Measurements from ENCODE around the gene KIF17.

KIF17 gene

DNA sequence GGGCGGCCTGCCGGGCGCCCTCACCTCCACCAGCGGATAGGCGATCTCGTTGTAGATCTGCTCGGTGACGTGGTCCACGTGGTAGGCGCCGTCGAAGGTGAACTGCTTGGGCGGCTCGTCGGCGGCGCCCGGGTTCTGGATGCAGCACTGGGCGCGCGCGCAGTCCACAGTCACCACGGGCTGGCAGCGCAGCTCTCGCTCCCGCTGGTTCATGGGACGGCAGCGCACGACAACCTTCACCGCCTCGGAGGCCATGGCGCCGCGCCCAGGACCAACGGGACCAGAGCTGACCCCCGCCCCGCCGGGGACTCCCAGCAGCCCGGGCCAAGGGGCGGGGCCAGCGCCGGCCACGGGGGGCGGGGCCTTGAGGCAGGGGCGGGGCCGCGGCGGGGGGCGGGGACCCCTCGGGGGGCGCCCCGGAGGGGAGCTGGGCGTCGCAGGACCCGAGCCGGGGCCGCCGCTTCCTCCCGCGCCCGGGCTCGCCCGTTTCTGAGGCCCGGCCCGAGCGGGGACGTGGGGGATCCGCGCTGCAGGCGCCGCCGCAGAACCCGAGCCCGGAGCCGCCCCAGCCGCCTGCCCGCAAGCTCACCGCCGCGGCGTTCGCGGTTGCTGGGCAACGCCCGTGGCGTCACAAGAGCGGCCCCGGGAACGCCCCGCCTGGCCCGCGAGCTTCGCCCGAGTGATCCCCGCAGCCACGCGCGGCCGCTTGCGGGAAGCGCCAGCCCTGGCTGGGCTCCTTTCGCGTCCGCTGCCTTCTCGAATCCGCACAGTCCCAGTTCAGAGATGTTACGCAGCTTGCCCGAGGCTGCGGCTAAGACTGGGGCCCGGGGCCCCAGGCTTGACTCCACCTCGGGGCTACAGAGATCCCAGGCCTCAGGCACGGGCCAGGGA lies at the start of gene KIF17:
Gene KIF17, minus strand, starts transcription at position 556 of the 891 bp plus-strand sequence. Its CDS starts 301 bp downstream, at position 255.
- DNase-seq = peak; percentile 68

GRCh38 chr1:20767271-20767670 lies 49.5 kb upstream of the KIF17 start:
- DNase-seq = no peak

- no peak for DNase-seq
Measured at GRCh38 chr1:20763417-20763816, 45.6 kb upstream of the KIF17 start.

DNA sequence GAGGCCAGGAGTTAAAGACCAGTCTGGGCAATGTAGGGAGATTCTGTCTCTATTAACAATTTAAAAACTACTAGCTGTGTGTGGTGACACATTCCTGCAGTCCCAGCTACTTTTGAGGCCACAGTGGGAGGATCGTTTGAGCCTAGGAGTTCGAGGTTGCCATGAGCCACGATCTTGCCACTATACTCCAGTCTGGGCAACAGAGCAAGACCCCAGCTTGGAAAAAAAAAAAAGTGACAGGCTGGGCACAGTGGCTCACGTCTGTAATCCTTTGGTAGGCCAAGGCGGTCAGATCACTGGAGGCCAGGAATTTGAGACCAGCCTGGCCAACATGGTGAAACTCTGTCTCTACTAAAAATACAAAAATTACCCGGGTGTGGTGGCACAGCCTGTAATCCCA lies 42.5 kb upstream of the KIF17 start:
- no peak for DNase-seq

DNA sequence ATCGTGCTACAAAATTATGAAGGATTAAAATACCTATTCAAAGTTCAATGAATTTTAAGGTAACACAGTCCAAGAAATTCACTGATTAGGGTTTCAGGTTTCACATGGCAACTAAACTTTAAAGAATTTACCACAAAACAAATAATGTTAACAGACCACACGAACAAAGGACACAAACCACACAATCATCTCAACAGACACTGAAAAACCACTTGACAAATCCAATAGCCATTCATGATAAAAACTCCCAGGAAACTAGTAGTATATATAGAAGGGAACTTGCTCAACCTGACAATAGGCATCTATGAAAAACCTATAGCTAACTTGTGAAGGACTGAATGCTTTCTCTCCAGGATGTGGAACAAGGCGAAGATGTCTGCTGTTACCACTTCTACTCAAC lies 35.8 kb upstream of the KIF17 start:
- DNase-seq = peak; percentile 18

DNA sequence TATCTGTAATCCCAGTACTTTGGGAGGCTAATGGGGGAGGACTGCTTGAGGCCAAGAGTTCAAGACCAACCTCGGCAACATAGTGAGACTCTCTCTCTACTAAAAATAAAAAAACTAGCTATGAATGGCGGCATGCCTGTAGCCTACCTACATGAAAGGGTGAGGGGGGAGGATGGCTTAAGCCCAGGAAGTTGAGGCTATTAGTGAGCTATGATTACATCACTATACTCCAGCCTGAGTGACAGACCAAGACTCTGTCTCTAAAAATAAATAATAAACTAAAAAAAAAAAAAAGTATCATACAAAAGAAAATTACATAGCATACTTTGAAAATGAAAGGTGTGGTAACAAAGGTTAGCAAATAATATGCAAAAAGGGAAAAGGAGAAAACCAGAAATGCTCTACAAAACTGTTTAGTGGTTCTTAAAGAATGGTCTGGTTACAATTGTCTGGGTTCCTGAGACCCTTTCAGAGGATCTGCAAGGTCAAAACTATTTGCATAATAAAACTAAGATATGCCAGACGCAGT lies 33.7 kb upstream of the KIF17 start:
- no peak for DNase-seq

- DNase-seq = no peak
Measured at GRCh38 chr1:20742671-20743070, 24.9 kb upstream of the KIF17 start.

DNA sequence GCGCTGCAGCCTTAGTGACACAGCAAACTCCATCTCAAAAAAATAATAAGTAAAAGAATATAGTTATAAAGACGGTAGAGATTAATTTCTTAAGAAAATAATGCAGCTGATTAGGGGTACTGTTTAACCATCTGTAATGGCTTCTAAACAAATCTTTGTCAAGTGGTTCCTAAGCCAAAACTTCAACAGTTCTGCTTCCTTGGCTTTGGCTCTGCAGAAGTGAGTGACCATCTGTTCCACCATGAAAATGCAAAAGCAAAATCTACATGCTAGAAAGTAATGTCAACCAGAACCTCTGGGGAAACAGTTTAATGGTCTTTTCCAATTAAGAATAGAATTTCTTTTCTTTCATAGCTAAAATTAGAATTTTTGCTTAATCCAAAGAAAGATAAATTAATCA lies 23.0 kb upstream of the KIF17 start:
- DNase-seq = no peak

GRCh38 chr1:20739225-20739624 lies 21.4 kb upstream of the KIF17 start:
- peak; percentile 85 for DNase-seq

- DNase-seq = no peak
Measured at GRCh38 chr1:20735581-20736111, 17.8 kb upstream of the KIF17 start.

DNA sequence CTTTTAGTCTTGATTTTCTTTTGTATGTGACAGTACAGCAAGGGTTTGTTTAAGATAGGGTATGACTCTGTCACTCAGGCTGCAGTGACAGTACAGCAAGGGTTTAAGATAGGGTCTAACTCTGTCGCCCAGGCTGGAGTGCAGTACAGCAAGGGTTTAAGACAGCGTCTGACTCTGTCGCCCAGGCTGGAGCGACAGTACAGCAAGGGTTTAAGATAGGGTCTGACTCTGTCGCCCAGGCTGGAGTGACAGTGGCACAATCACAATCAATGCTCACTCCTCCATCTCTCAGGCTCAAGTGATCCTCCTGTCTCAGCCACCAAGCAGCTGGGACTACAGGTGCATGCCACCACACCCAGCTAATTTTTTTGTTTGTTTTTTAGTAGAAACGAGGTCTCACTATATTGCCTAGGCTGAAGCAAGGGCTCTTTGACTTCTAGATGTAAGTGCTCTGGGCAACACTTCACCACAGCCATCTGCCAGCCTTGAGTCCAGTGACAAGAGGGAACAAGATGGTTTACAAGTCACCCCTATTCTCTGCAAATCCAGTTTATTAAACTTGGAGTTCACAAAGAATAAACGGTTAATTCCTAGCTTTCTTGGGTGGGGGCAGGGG lies 15.7 kb upstream of the KIF17 start:
- DNase-seq = no peak

- peak; percentile 99 for DNase-seq
Measured at GRCh38 chr1:20732588-20733359, 15.0 kb upstream of the KIF17 start, which contains the start of gene SH2D5. Gene SH2D5 (minus strand): TSS chr1:20732703. CDS start chr1:20728044, 4,659 bp downstream.

- peak; percentile 80 for DNase-seq
Measured at GRCh38 chr1:20732071-20732587, 14.3 kb upstream of the KIF17 start.

GRCh38 chr1:20731057-20731991 lies 13.5 kb upstream of the KIF17 start:
- DNase-seq = peak; percentile 14

GRCh38 chr1:20730690-20731056 lies 12.9 kb upstream of the KIF17 start:
- DNase-seq = no peak

DNA sequence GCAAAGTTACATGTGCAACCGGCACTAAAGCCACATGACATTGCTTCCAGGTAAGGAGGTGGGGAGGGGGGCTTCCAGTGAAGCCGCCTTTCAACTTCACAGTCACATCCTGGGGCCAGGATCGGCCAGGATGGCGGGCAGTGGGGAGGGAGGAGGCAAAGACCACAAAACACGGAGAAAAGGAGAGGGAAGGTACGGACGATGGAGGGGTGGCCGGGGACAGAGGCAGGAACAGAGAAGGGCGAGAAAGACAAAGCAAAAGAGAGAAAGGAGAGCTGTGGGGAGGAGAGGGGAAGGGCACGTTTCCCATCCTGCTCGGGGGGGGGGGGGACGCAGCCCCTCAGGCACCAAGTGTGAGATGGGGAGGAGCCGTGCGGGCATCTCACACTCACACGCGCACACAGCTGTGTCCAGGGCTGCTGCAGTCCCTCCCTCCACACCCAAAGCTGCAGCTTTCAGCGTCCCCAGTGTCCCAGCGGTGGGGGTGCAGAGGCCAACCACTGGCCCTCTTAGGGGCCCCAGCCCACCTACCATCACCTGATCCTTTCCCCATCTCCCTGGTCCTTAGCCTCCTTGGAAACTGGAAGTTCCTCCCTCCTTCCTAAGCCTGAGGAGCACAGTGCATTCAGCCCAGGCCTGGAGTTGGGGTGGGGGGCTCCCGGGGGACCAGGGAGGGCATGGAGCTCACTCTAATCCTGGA lies 12.3 kb upstream of the KIF17 start:
- no peak for DNase-seq

GRCh38 chr1:20729155-20729931 lies 11.5 kb upstream of the KIF17 start:
- DNase-seq = no peak

GRCh38 chr1:20728371-20729154 lies 10.8 kb upstream of the KIF17 start:
- no peak for DNase-seq

- peak; percentile 27 for DNase-seq
Measured at GRCh38 chr1:20727746-20728316, 10.0 kb upstream of the KIF17 start.
